Keratinocyte (primary cell): Measurements from ENCODE around the gene PRR22.

Experiments
- EZH2 ChIP-seq: IDR thresholded peaks from one replicate; pipeline ENCODE4 v1.6.1; 2012; ENCODE audit warnings: inconsistent platforms, mild to moderate bottlenecking, low read length, moderate library complexity
- TF ChIP-seq, protein P1 (sequence below), 3 experiments: IDR thresholded peaks in 1 of 3; conservative IDR thresholded peaks in 1 of 3; optimal IDR thresholded peaks in 1 of 3; 2 replicates in 2 of 3; 3 replicates in 1 of 3; pipeline versions ENCODE3 to v1.5.1; 2011; ENCODE audit warnings: low read length in 3 of 3, mild to moderate bottlenecking in 3 of 3, moderate library complexity in 2 of 3, control low read depth in 1 of 3, inconsistent platforms in 1 of 3; ENCODE audit not compliant: insufficient read depth in 2 of 3; ENCODE audit errors: extremely low read depth in 1 of 3

DNA sequence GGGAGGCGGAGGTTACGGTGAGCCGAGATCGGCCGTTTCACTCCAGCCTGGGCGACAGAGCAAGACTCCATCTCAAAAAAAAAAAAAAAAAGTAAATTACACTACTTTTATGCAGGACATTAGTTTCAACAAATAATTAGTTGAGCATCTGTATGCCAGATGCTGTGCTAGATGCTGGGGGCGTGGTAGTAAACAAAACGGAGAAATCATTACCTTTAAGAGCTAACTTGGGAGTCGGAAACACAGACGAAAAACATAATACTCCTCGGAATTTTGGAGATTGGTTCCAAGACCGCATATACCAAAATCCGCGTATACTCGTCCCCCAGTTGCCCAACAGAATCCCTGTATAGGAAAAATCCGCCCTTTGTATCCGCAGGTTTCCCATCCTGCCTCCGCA, 7.7 kb upstream of the PRR22 start:
- TF ChIP-seq, protein P1, sequence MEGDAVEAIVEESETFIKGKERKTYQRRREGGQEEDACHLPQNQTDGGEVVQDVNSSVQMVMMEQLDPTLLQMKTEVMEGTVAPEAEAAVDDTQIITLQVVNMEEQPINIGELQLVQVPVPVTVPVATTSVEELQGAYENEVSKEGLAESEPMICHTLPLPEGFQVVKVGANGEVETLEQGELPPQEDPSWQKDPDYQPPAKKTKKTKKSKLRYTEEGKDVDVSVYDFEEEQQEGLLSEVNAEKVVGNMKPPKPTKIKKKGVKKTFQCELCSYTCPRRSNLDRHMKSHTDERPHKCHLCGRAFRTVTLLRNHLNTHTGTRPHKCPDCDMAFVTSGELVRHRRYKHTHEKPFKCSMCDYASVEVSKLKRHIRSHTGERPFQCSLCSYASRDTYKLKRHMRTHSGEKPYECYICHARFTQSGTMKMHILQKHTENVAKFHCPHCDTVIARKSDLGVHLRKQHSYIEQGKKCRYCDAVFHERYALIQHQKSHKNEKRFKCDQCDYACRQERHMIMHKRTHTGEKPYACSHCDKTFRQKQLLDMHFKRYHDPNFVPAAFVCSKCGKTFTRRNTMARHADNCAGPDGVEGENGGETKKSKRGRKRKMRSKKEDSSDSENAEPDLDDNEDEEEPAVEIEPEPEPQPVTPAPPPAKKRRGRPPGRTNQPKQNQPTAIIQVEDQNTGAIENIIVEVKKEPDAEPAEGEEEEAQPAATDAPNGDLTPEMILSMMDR (optimal IDR thresholded peaks at IDR 0.05 in 1 of 3, IDR thresholded peaks at IDR 0.05 in 1 of 3, conservative IDR thresholded peaks at IDR 0.05 in 1 of 3; ENCODE audit: extremely low read depth in 1 of 3, insufficient read depth in 2 of 3, low read length in 3 of 3) = no peak
- no peak for TF ChIP-seq EZH2
